Keratinocyte (primary cell): ENCODE data around the gene SLC6A5. TPM values are rescaled to one million over a fixed set of nuclear protein-coding genes. Genes with fewer than 3 reads are reported as not detected.
A peak's percentile ranks its signal among the peaks of the same experiment; 100 is the strongest.

Experiments used
- DNase-seq: peaks from one replicate; pipeline ENCODE4 v3.0.0-alpha.2; 2011; ENCODE audit warnings: low read depth, missing footprints, low spot score
- FAIRE-seq: peaks from 2 replicates; lab custom pipeline; 2011; peaks lifted over from hg19 to GRCh38; lab: Jason Lieb, UNC
- H2AFZ ChIP-seq: 2 replicates; pipeline ENCODE4 v1.6.0; 2012; ENCODE audit warnings: low read length, control low read depth, inconsistent platforms; ENCODE audit not compliant: control insufficient read depth
- H3K27ac ChIP-seq: 2 replicates; pipeline ENCODE4 v1.5.1; 2011; ENCODE audit warnings: low read length; ENCODE audit not compliant: control insufficient read depth, insufficient read depth
- H3K27me3 ChIP-seq: 3 replicates; pipeline ENCODE4 v1.6.0; 2011; ENCODE audit warnings: low read length; ENCODE audit not compliant: control insufficient read depth, insufficient read depth; ENCODE audit errors: extremely low read depth
- H3K36me3 ChIP-seq, 2 experiments: 2 replicates in 1 of 2; 3 replicates in 1 of 2; pipeline ENCODE4 v1.5.1; 2011; ENCODE audit warnings: low read length in 2 of 2, mild to moderate bottlenecking in 1 of 2; ENCODE audit not compliant: control insufficient read depth in 2 of 2, insufficient read depth in 2 of 2; ENCODE audit errors: extremely low read depth in 1 of 2
- H3K4me1 ChIP-seq: 3 replicates; pipeline ENCODE4 v1.5.1; 2011; ENCODE audit warnings: low read length; ENCODE audit not compliant: control insufficient read depth, insufficient read depth; ENCODE audit errors: extremely low read depth
- H3K4me2 ChIP-seq: 3 replicates; pipeline ENCODE4 v1.6.0; 2011; ENCODE audit warnings: low read depth, low read length; ENCODE audit not compliant: control insufficient read depth, insufficient read depth; ENCODE audit errors: extremely low read depth
- H3K4me3 ChIP-seq, 3 experiments: fragments of 200-600 bp in 1 of 3; sonication (generic) in 1 of 3; 2 replicates in 2 of 3; 3 replicates in 1 of 3; pipeline ENCODE4 v1.5.1; 2011 to 2016; ENCODE audit warnings: low read length in 3 of 3, mild to moderate bottlenecking in 3 of 3, control low read depth in 2 of 3, inconsistent platforms in 1 of 3, low read depth in 1 of 3, mixed read lengths in 1 of 3, mixed run types in 1 of 3, moderate library complexity in 1 of 3; ENCODE audit not compliant: control insufficient read depth in 2 of 3, insufficient read depth in 2 of 3; ENCODE audit errors: extremely low read depth in 1 of 3
- H3K79me2 ChIP-seq: 2 replicates; pipeline ENCODE4 v1.6.0; 2012; ENCODE audit warnings: low read length; ENCODE audit not compliant: control insufficient read depth, insufficient read depth
- H3K9ac ChIP-seq: 3 replicates; pipeline ENCODE4 v1.6.0; 2011; ENCODE audit warnings: low read length; ENCODE audit not compliant: control insufficient read depth, insufficient read depth; ENCODE audit errors: extremely low read depth
- H3K9me1 ChIP-seq: 3 replicates; pipeline ENCODE4 v1.6.0; 2011; ENCODE audit warnings: low read length; ENCODE audit not compliant: control insufficient read depth, insufficient read depth; ENCODE audit errors: extremely low read depth
- H3K9me3 ChIP-seq: 2 replicates; pipeline ENCODE4 v1.5.1; 2012; ENCODE audit warnings: low read depth, low read length; ENCODE audit not compliant: control insufficient read depth
- H4K20me1 ChIP-seq: 3 replicates; pipeline ENCODE4 v1.6.0; 2011; ENCODE audit warnings: low read length; ENCODE audit not compliant: control insufficient read depth, insufficient read depth; ENCODE audit errors: extremely low read depth
- EZH2 ChIP-seq: IDR thresholded peaks from one replicate; pipeline ENCODE4 v1.6.1; 2012; ENCODE audit warnings: inconsistent platforms, mild to moderate bottlenecking, low read length, moderate library complexity
- dilution Hi-C: fragments of 300-500 bp; cut with MboI; formaldehyde crosslinking; loops from one replicate; pipeline ENCODE4 v1.7.0; 2020; ENCODE audit warnings: low sequenced_read_pairs; ENCODE audit not compliant: extremely low pct_ligation_motif_present
- polyA plus RNA-seq, 5 experiments: library from polyadenylated mRNA; depleted of rRNA in 3 of 5; stranded (reverse) in 3 of 5; stranded (forward) in 1 of 5; unstranded in 1 of 5; fragments of >200 nt; gene quantifications; 1 replicate in 1 of 5; 2 replicates in 3 of 5; 3 replicates in 1 of 5; pipeline versions ENCODE4 v1.2.1 to v1.2.3, GENCODE V29; 2011 to 2012; ENCODE audit warnings: missing spikeins in 2 of 5, low read depth in 1 of 5, low replicate concordance in 1 of 5
- TF ChIP-seq, protein P1 (sequence below), 3 experiments: IDR thresholded peaks in 1 of 3; conservative IDR thresholded peaks in 1 of 3; optimal IDR thresholded peaks in 1 of 3; 2 replicates in 2 of 3; 3 replicates in 1 of 3; pipeline versions ENCODE3 to v1.5.1; 2011; ENCODE audit warnings: low read length in 3 of 3, mild to moderate bottlenecking in 3 of 3, moderate library complexity in 2 of 3, control low read depth in 1 of 3, inconsistent platforms in 1 of 3; ENCODE audit not compliant: insufficient read depth in 2 of 3; ENCODE audit errors: extremely low read depth in 1 of 3

The SLC6A5 gene
- polyA plus RNA-seq, 1 donor (not counting 4 experiments of a cell fraction or from before 2014, with no cell fraction given): not detected

DNA sequence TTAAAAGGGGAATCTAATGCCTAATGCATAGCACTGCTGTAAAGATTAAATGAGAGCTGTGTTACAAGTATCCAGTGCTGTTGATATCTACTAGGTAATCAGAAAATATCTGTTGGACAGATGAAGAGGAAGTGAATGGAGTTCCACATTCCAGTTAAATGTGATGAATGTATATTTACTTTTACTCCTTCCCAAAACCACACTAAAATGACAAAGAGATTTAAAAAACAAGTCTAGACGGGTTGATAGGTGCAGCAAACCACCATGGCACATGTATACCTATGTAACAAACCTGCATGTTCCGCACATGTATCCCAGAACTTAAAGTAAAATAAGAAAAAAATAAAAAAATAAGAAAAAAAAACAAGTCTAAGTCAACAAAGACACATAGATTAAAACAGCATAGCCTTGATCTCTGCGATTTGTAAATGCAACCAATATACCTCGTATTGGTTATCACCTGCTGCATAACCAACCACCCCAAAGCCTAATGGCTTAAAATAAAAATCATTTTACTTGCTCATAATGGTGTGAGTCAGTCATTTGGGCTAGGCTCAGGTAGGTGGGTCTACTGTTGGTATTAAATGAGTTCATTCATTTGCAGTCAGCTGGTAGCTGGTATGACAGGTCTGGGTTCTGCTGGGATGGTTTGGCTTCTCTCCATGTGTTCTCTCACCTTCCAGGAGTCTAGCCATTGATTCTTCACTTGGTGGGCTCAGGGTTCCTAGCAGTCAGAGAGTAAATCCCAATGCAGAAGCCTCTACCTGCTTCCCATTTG, 39.7 kb upstream of the SLC6A5 start:
- Histone ChIP-seq H2AFZ (no peak overlapping the region), H4K20me1 (no peaks in the 10 kb centered on the region), H3K4me2 (no peak overlapping the region), H3K36me3 (no peaks in the 10 kb centered on the region), H3K27me3 (no peaks in the 10 kb centered on the region), H3K27ac (no peak overlapping the region), H3K9ac (no peak overlapping the region), H3K9me3 (no peaks in the 10 kb centered on the region), H3K79me2 (no peaks in the 10 kb centered on the region), H3K4me1 (peaks cover 2% of the 10 kb centered on the region), H3K9me1 (no peaks in the 10 kb centered on the region), H3K4me3 (no peak overlapping the region)
- FAIRE-seq (no peak), DNase-seq (peak; percentile 13)
- dilution Hi-C loops: no loop called here
- TF ChIP-seq EZH2: no peak
- TF ChIP-seq, protein P1, sequence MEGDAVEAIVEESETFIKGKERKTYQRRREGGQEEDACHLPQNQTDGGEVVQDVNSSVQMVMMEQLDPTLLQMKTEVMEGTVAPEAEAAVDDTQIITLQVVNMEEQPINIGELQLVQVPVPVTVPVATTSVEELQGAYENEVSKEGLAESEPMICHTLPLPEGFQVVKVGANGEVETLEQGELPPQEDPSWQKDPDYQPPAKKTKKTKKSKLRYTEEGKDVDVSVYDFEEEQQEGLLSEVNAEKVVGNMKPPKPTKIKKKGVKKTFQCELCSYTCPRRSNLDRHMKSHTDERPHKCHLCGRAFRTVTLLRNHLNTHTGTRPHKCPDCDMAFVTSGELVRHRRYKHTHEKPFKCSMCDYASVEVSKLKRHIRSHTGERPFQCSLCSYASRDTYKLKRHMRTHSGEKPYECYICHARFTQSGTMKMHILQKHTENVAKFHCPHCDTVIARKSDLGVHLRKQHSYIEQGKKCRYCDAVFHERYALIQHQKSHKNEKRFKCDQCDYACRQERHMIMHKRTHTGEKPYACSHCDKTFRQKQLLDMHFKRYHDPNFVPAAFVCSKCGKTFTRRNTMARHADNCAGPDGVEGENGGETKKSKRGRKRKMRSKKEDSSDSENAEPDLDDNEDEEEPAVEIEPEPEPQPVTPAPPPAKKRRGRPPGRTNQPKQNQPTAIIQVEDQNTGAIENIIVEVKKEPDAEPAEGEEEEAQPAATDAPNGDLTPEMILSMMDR (optimal IDR thresholded peaks at IDR 0.05 in 1 of 3, IDR thresholded peaks at IDR 0.05 in 1 of 3, conservative IDR thresholded peaks at IDR 0.05 in 1 of 3; ENCODE audit: extremely low read depth in 1 of 3, insufficient read depth in 2 of 3, low read length in 3 of 3): no peak

DNA sequence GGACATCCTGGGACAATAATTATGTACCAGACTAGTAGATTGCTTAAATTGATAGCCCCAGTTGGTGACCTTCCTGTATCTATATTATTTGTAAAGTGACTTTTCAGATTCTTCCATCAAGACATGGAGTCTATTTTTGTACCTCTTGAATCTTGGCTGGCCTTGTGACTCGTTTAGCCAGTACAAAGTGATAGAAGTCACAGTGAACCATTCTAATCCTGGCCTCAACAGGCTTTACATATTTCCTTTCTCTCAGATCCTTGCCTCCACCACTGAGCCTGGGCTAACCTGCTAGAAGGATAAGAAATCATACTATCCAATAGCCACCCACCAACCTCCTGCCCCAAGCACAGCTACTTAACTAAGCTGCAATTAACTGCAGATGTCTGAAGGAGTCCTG, 37.5 kb upstream of the SLC6A5 start:
- no peak overlapping the region for H3K4me2 ChIP-seq
- no peak overlapping the region for H3K4me3 ChIP-seq
- FAIRE-seq: no peak
- H3K27ac ChIP-seq: no peak overlapping the region
- H3K79me2 ChIP-seq: no peaks in the 10 kb centered on the region
- dilution Hi-C loops: no loop called here
- no peaks in the 10 kb centered on the region for H3K9me1 ChIP-seq
- peaks cover 7% of the 10 kb centered on the region for H3K4me1 ChIP-seq
- H3K27me3 ChIP-seq: no peaks in the 10 kb centered on the region
- no peak for DNase-seq
- TF ChIP-seq, protein P1 (optimal IDR thresholded peaks at IDR 0.05 in 1 of 3, IDR thresholded peaks at IDR 0.05 in 1 of 3, conservative IDR thresholded peaks at IDR 0.05 in 1 of 3; ENCODE audit: extremely low read depth in 1 of 3, insufficient read depth in 2 of 3, low read length in 3 of 3): no peak
- no peak for TF ChIP-seq EZH2
- no peaks in the 10 kb centered on the region for H3K36me3 ChIP-seq
- no peak overlapping the region for H3K9ac ChIP-seq
- H3K9me3 ChIP-seq: no peaks in the 10 kb centered on the region
- no peaks in the 10 kb centered on the region for H4K20me1 ChIP-seq
- no peak overlapping the region for H2AFZ ChIP-seq
